DOHH2 (cell line): ENCODE results near the gene CPNE5.

Experiments used
- EZH2phosphoT487 ChIP-seq: fragments of 200-600 bp; sonication (generic); IDR thresholded peaks from 2 replicates; pipeline ENCODE4 v1.6.1; 2017; ENCODE audit warnings: borderline replicate concordance, mild to moderate bottlenecking, antibody characterized with exemption, low read length, moderate library complexity, mixed read lengths
- TF ChIP-seq, protein P1 (sequence below): fragments of 200-600 bp; sonication (generic); IDR thresholded peaks from one replicate; pipeline ENCODE4 v1.5.1; 2014; ENCODE audit warnings: antibody characterized with exemption, mild to moderate bottlenecking, low read depth, low read length; ENCODE audit not compliant: poor library complexity, severe bottlenecking

- TF ChIP-seq, protein P1, sequence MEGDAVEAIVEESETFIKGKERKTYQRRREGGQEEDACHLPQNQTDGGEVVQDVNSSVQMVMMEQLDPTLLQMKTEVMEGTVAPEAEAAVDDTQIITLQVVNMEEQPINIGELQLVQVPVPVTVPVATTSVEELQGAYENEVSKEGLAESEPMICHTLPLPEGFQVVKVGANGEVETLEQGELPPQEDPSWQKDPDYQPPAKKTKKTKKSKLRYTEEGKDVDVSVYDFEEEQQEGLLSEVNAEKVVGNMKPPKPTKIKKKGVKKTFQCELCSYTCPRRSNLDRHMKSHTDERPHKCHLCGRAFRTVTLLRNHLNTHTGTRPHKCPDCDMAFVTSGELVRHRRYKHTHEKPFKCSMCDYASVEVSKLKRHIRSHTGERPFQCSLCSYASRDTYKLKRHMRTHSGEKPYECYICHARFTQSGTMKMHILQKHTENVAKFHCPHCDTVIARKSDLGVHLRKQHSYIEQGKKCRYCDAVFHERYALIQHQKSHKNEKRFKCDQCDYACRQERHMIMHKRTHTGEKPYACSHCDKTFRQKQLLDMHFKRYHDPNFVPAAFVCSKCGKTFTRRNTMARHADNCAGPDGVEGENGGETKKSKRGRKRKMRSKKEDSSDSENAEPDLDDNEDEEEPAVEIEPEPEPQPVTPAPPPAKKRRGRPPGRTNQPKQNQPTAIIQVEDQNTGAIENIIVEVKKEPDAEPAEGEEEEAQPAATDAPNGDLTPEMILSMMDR = no peak
- no peak for TF ChIP-seq EZH2phosphoT487
Observed at GRCh38 chr6:36691612-36692011, 147.6 kb downstream of the CPNE5 start.
